Trophoblast cell (in vitro differentiated cells and primary cell): ENCODE data around the gene TBXAS1.

Source experiments
- DNase-seq, 2 donors: peaks; one replicate each; pipeline ENCODE4 v3.0.0-alpha.2; 2016
- H2AFZ ChIP-seq: 2 replicates; pipeline ENCODE4 v1.6.1; 2013; ENCODE audit warnings: low read length, moderate library complexity, mild to moderate bottlenecking; ENCODE audit not compliant: insufficient read depth, poor library complexity
- H2AK5ac ChIP-seq: 2 replicates; pipeline ENCODE4 v1.6.1; 2013; ENCODE audit warnings: mild to moderate bottlenecking, low read length
- H2BK120ac ChIP-seq: 2 replicates; pipeline ENCODE4 v1.6.1; 2013; ENCODE audit warnings: low read length, mild to moderate bottlenecking, moderate library complexity; ENCODE audit not compliant: insufficient read depth, poor library complexity
- H2BK12ac ChIP-seq: 2 replicates; pipeline ENCODE4 v1.6.1; 2013; ENCODE audit warnings: mild to moderate bottlenecking, low read length, moderate library complexity
- H2BK5ac ChIP-seq: 2 replicates; pipeline ENCODE4 v1.6.1; 2013; ENCODE audit warnings: low read length, low read depth, moderate library complexity, mild to moderate bottlenecking; ENCODE audit not compliant: poor library complexity
- H3K14ac ChIP-seq: 2 replicates; pipeline ENCODE4 v1.6.1; 2013; ENCODE audit warnings: mild to moderate bottlenecking, low read length
- H3K18ac ChIP-seq: 2 replicates; pipeline ENCODE4 v1.6.1; 2013; ENCODE audit warnings: mild to moderate bottlenecking, low read length
- H3K23ac ChIP-seq: 2 replicates; pipeline ENCODE4 v1.6.1; 2013; ENCODE audit warnings: low read length
- H3K27ac ChIP-seq: 2 replicates; pipeline ENCODE4 v1.5.1; 2013; ENCODE audit warnings: low read depth, mild to moderate bottlenecking, inconsistent platforms, low read length, moderate library complexity
- H3K27me3 ChIP-seq: 2 replicates; pipeline ENCODE4 v1.6.1; 2013; ENCODE audit warnings: inconsistent platforms, mild to moderate bottlenecking, low read length, moderate library complexity; ENCODE audit not compliant: insufficient read depth
- H3K36me3 ChIP-seq, 2 experiments: 1 replicate in 1 of 2; 2 replicates in 1 of 2; pipeline ENCODE4 v1.6.1; 2013; ENCODE audit warnings: low read length in 2 of 2, mild to moderate bottlenecking in 2 of 2, moderate library complexity in 1 of 2; ENCODE audit not compliant: insufficient read depth in 2 of 2, control insufficient read depth in 1 of 2
- H3K4ac ChIP-seq: 2 replicates; pipeline ENCODE4 v1.6.1; 2013; ENCODE audit warnings: low read depth, mild to moderate bottlenecking, low read length, moderate library complexity
- H3K4me1 ChIP-seq, 2 experiments: 1 replicate in 1 of 2; 2 replicates in 1 of 2; pipeline ENCODE4 v1.6.1; 2013; ENCODE audit warnings: low read length in 2 of 2, mild to moderate bottlenecking in 2 of 2, moderate library complexity in 1 of 2; ENCODE audit not compliant: insufficient read depth in 2 of 2, control insufficient read depth in 1 of 2
- H3K4me2 ChIP-seq: 2 replicates; pipeline ENCODE4 v1.6.1; 2013; ENCODE audit warnings: inconsistent platforms, mild to moderate bottlenecking, low read length, moderate library complexity
- H3K4me3 ChIP-seq: 2 replicates; pipeline ENCODE4 v1.5.1; 2013; ENCODE audit warnings: mild to moderate bottlenecking, low read depth, low read length, inconsistent platforms
- H3K79me1 ChIP-seq: one replicate; pipeline ENCODE4 v1.6.1; 2013; ENCODE audit warnings: low read length
- H3K79me2 ChIP-seq: 2 replicates; pipeline ENCODE4 v1.6.1; 2013; ENCODE audit warnings: low read length, mild to moderate bottlenecking; ENCODE audit not compliant: control insufficient read depth, insufficient read depth, poor library complexity
- H3K9ac ChIP-seq: 2 replicates; pipeline ENCODE4 v1.6.1; 2013; ENCODE audit warnings: mild to moderate bottlenecking, low read length
- H3K9me3 ChIP-seq: 2 replicates; pipeline ENCODE4 v1.6.1; 2013; ENCODE audit warnings: low read depth, mild to moderate bottlenecking, control low read depth, inconsistent platforms, low read length; ENCODE audit not compliant: insufficient read depth
- H4K12ac ChIP-seq: 2 replicates; pipeline ENCODE4 v1.6.1; 2013; ENCODE audit warnings: low read depth, mild to moderate bottlenecking, low read length, moderate library complexity
- H4K8ac ChIP-seq: 2 replicates; pipeline ENCODE4 v1.6.1; 2013; ENCODE audit warnings: low read depth, mild to moderate bottlenecking, low read length, moderate library complexity
- H4K91ac ChIP-seq: one replicate; pipeline ENCODE4 v1.6.1; 2013; ENCODE audit warnings: low read depth, mild to moderate bottlenecking, low read length, moderate library complexity
- WGBS: extraction: QIAGEN DNeasy Blood & Tissue Kit; methylation state at CpG from one replicate; pipeline ENCODE4 v1.1.7; 2013; ENCODE audit warnings: missing lambda C conversion rate; ENCODE audit not compliant: insufficient read length, insufficient coverage; ENCODE audit errors: extremely low coverage; 5-methylcytosine and 5-hydroxymethylcytosine counted together

Gene TBXAS1

DNA sequence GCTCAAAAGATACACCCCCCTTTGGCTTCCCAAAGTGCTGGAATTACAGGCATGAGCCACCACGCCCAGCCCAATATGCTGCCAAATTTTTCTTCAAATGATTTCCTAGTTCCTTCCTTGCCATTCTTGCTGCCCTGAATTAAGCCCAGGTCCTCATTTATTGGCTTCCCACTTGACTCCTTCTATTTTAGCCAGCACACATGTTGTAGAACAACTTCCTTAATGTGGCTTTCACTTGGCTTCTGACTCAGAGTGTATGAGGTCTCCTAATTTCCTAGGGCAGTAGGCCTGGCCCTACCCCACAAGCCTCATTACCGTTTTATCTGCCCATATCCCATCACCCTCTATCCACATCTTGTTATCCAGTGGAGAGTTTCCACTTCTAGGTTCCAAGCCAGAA, 29.5 kb upstream of the TBXAS1 start:
- Histone ChIP-seq H3K4me3 (no peak overlapping the region), H3K4ac (no peak overlapping the region), H3K36me3 (no peaks in the 10 kb centered on the region), H4K91ac (no peak overlapping the region), H3K4me1 (no peaks in the 10 kb centered on the region), H3K23ac (no peak overlapping the region), H3K9me3 (peaks cover 6% of the 10 kb centered on the region), H2BK12ac (no peak overlapping the region), H3K79me2 (no peaks in the 10 kb centered on the region), H3K4me2 (no peak overlapping the region), H3K14ac (no peak overlapping the region), H3K79me1 (no peaks in the 10 kb centered on the region), H3K27ac (no peak overlapping the region), H4K8ac (no peak overlapping the region), H3K18ac (no peak overlapping the region), H3K9ac (no peak overlapping the region), H3K27me3 (no peaks in the 10 kb centered on the region), H2AFZ (no peak overlapping the region), H2AK5ac (no peak overlapping the region), H2BK120ac (no peak overlapping the region), H4K12ac (no peak overlapping the region), H2BK5ac (no peak overlapping the region)
- WGBS, result no CpG with 5 or more reads among the region's 2 CpGs
- no peak for DNase-seq

DNA sequence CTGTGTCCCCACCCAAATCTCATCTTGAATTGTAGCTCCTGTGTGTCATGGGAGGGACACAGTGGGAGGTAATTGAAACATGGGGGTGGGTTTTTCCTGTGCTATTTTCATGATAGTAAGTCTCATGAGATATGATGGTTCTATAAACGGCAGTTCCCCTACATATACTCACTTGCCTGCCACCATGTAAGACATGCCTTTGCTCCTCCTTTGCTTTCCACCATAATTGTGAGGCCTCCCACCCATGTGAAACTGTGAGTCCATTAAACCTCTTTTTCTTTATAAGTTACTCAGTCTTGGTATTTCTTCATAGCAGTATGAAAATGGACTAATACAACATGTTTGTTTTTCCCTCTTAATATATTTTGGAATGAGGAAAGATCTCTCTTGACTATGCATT, 24.5 kb upstream of the TBXAS1 start:
- Histone ChIP-seq H2BK12ac (no peak overlapping the region), H3K23ac (no peak overlapping the region), H2BK120ac (no peak overlapping the region), H3K27me3 (no peaks in the 10 kb centered on the region), H3K4ac (no peak overlapping the region), H3K14ac (no peak overlapping the region), H3K9me3 (peaks cover 6% of the 10 kb centered on the region), H3K4me3 (no peak overlapping the region), H4K91ac (no peak overlapping the region), H3K4me2 (no peak overlapping the region), H3K18ac (no peak overlapping the region), H3K27ac (no peak overlapping the region), H3K9ac (no peak overlapping the region), H2AK5ac (no peak overlapping the region), H2BK5ac (no peak overlapping the region), H3K79me2 (no peaks in the 10 kb centered on the region), H3K36me3 (no peaks in the 10 kb centered on the region), H2AFZ (no peak overlapping the region), H3K4me1 (no peaks in the 10 kb centered on the region), H4K8ac (no peak overlapping the region), H4K12ac (no peak overlapping the region), H3K79me1 (no peaks in the 10 kb centered on the region)
- no CpG with 5 or more reads among the region's 1 CpG for WGBS
- no peak for DNase-seq

DNA sequence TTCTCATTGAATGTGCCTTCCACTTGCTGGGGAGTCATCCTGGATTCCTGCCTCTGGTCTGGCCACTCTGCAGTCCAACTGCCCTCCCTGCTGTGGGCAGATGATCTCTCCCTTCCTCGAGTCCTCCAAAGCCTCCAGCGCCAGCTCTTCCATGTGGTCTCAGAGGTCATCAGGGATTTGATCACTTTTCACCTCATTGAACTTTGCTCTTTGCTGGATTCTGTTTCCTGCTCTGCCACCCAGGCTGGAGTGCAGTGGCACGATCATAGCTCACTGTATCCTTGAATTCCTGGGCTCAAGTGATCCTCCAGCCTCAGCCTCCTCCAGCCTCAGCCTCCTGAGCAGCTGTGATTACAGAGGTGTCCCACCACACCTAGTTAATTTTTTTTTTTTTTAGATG, 22.1 kb upstream of the TBXAS1 start:
- no peaks in the 10 kb centered on the region for H3K36me3 ChIP-seq
- no peak overlapping the region for H3K23ac ChIP-seq
- no peaks in the 10 kb centered on the region for H3K79me1 ChIP-seq
- H3K18ac ChIP-seq, result no peak overlapping the region
- no peak overlapping the region for H3K4me3 ChIP-seq
- no peak overlapping the region for H3K14ac ChIP-seq
- no peak overlapping the region for H2AFZ ChIP-seq
- H3K9ac ChIP-seq, result no peak overlapping the region
- H2BK120ac ChIP-seq, result no peak overlapping the region
- H3K4me1 ChIP-seq, result no peaks in the 10 kb centered on the region
- WGBS, result no CpG with 5 or more reads among the region's 3 CpGs
- no peak overlapping the region for H2BK5ac ChIP-seq
- peaks cover 6% of the 10 kb centered on the region for H3K9me3 ChIP-seq
- no peak overlapping the region for H3K4ac ChIP-seq
- H3K27ac ChIP-seq, result no peak overlapping the region
- no peak overlapping the region for H2BK12ac ChIP-seq
- H4K8ac ChIP-seq, result no peak overlapping the region
- H2AK5ac ChIP-seq, result no peak overlapping the region
- no peaks in the 10 kb centered on the region for H3K79me2 ChIP-seq
- no peak overlapping the region for H4K91ac ChIP-seq
- H4K12ac ChIP-seq, result no peak overlapping the region
- no peak for DNase-seq
- no peak overlapping the region for H3K4me2 ChIP-seq
- no peaks in the 10 kb centered on the region for H3K27me3 ChIP-seq

GRCh38 chr7:139808427-139808826, 20.6 kb upstream of the TBXAS1 start:
- Histone ChIP-seq H2BK12ac (no peak overlapping the region), H4K91ac (no peak overlapping the region), H3K4me1 (no peaks in the 10 kb centered on the region), H3K4me2 (no peak overlapping the region), H3K14ac (no peak overlapping the region), H3K36me3 (no peaks in the 10 kb centered on the region), H3K9ac (no peak overlapping the region), H3K23ac (no peak overlapping the region), H3K27me3 (no peaks in the 10 kb centered on the region), H4K8ac (no peak overlapping the region), H2AFZ (no peak overlapping the region), H3K79me1 (no peaks in the 10 kb centered on the region), H3K18ac (no peak overlapping the region), H4K12ac (no peak overlapping the region), H2AK5ac (no peak overlapping the region), H3K4ac (no peak overlapping the region), H2BK5ac (no peak overlapping the region), H3K4me3 (no peak overlapping the region), H3K9me3 (peaks cover 4% of the 10 kb centered on the region), H3K27ac (no peak overlapping the region), H2BK120ac (no peak overlapping the region), H3K79me2 (no peaks in the 10 kb centered on the region)
- DNase-seq, result no peak
- no CpG with 5 or more reads among the region's 3 CpGs for WGBS
